ENCODE data around the gene PCSK4. TPM values are rescaled to one million over a fixed set of nuclear protein-coding genes. Genes with fewer than 3 reads are reported as not detected.

Gene PCSK4
- total RNA-seq, 2 donors from 2014 or later: 8.4 to 9.4 TPM

Other genes starting within 250 kb of the PCSK4 start
- gene ATP5F1D, start 248.6 kb downstream of the PCSK4 start, total RNA-seq: 100 to 1,000 TPM; 114 to 201 TPM
- gene MIDN, start 241.8 kb downstream of the PCSK4 start, total RNA-seq: 100 to 1,000 TPM in 1 of 2 donors, 10 to 100 TPM in 1; 52.9 to 113 TPM
- gene CIRBP, start 221.0 kb downstream of the PCSK4 start, total RNA-seq: 100 to 1,000 TPM; 148 to 157 TPM
- 10 to 100 TPM; 42.1 to 76.0 TPM for gene FAM174C, start 214.8 kb downstream of the PCSK4 start, total RNA-seq
- gene EFNA2, start 204.5 kb downstream of the PCSK4 start, total RNA-seq: under 1 TPM in 1 of 2 donors, not detected in 1; 0.25 TPM
- 100 to 1,000 TPM in 1 of 2 donors, 10 to 100 TPM in 1; 89.4 to 105 TPM for gene NDUFS7, start 106.4 kb downstream of the PCSK4 start, total RNA-seq
- gene GAMT, start 88.8 kb downstream of the PCSK4 start, total RNA-seq: 10 to 100 TPM in 1 of 2 donors, 1 to 10 TPM in 1; 4.2 to 30.2 TPM
- gene DAZAP1, start 82.8 kb downstream of the PCSK4 start, total RNA-seq: 100 to 1,000 TPM; 194 to 298 TPM
- gene RPS15, start 52.0 kb downstream of the PCSK4 start, total RNA-seq: 1,000 to 10,000 TPM; 1,495 to 1,747 TPM
- gene APC2, start 40.2 kb downstream of the PCSK4 start, total RNA-seq: under 1 TPM; 0.09 to 0.14 TPM
- gene C19orf25, start 11.1 kb downstream of the PCSK4 start, total RNA-seq: 10 to 100 TPM; 24.5 to 29.3 TPM
- 1 to 10 TPM; 1.4 to 2.9 TPM for gene REEP6, start 831 bp upstream of the PCSK4 start, total RNA-seq
- 1 to 10 TPM; 2.0 to 6.0 TPM for gene ADAMTSL5, start 22.7 kb upstream of the PCSK4 start, total RNA-seq
- gene PLK5, start 33.7 kb upstream of the PCSK4 start, total RNA-seq: not detected
- 1 to 10 TPM; 3.0 to 7.0 TPM for gene MEX3D, start 78.0 kb upstream of the PCSK4 start, total RNA-seq
- 100 to 1,000 TPM in 1 of 2 donors, 10 to 100 TPM in 1; 50.8 to 103 TPM for gene MBD3, start 102.5 kb upstream of the PCSK4 start, total RNA-seq
- gene UQCR11, start 115.1 kb upstream of the PCSK4 start, total RNA-seq: 100 to 1,000 TPM; 163 to 193 TPM
- gene TCF3, start 162.3 kb upstream of the PCSK4 start, total RNA-seq: 100 to 1,000 TPM in 1 of 2 donors, 10 to 100 TPM in 1; 65.2 to 104 TPM

All from activated naive CD4-positive, alpha-beta T cell treated with anti-CD3 and anti-CD28 coated beads, Interleukin-2, amount 50 U/mL, for 72 hours (primary cell).